GM12874 (cell line): ENCODE measurements around the gene CNTN2.
A peak's percentile ranks its signal among the peaks of the same experiment; 100 is the strongest.

Source experiments
- CTCF ChIP-seq: IDR thresholded peaks from 2 replicates; pipeline ENCODE4 v1.5.1; 2011; ENCODE audit warnings: low read depth, mild to moderate bottlenecking, control low read depth, low read length, moderate library complexity; ENCODE audit not compliant: insufficient read depth

Gene CNTN2

GRCh38 chr1:205056956-205057568 lies 14.1 kb downstream of the CNTN2 start:
- no peak for TF ChIP-seq CTCF

- TF ChIP-seq CTCF: no peak
Observed at GRCh38 chr1:205057808-205058575, 15.0 kb downstream of the CNTN2 start.

GRCh38 chr1:205058853-205059252 lies 15.8 kb downstream of the CNTN2 start:
- no peak for TF ChIP-seq CTCF

GRCh38 chr1:205059660-205060059 lies 16.6 kb downstream of the CNTN2 start:
- TF ChIP-seq CTCF: no peak

GRCh38 chr1:205060746-205061145 lies 17.7 kb downstream of the CNTN2 start:
- no peak for TF ChIP-seq CTCF

- no peak for TF ChIP-seq CTCF
Observed at GRCh38 chr1:205061227-205061626, 18.2 kb downstream of the CNTN2 start.

GRCh38 chr1:205061665-205062069 lies 18.7 kb downstream of the CNTN2 start:
- peak; percentile 88 for TF ChIP-seq CTCF
